ENCODE results near the gene COIL.

Gene COIL

DNA sequence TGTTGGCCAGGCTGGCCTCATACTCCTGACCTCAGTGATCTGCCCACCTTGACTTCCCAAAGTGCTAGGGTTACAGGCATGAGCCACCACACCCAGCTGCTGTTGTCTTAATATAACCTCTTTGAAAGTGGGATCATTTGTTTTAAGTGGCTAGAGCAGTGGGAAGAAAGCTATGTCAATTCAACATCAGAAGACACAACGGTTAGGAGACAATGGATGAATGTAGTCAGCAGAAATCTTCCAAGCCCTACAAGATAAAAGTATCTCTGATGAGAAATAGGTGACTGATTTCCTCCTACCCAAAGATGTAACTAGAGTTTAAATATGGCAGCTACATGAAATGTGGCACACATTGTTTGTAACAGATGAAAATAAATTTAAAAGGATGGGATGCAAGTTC, 27.0 kb downstream of the COIL start:
- Histone ChIP-seq H3K9ac (ENCODE audit: low read length) (no peak overlapping the region), H3K36me3 (ENCODE audit: insufficient read depth, low read length) (peaks cover 24% of the 10 kb centered on the region)

DNA sequence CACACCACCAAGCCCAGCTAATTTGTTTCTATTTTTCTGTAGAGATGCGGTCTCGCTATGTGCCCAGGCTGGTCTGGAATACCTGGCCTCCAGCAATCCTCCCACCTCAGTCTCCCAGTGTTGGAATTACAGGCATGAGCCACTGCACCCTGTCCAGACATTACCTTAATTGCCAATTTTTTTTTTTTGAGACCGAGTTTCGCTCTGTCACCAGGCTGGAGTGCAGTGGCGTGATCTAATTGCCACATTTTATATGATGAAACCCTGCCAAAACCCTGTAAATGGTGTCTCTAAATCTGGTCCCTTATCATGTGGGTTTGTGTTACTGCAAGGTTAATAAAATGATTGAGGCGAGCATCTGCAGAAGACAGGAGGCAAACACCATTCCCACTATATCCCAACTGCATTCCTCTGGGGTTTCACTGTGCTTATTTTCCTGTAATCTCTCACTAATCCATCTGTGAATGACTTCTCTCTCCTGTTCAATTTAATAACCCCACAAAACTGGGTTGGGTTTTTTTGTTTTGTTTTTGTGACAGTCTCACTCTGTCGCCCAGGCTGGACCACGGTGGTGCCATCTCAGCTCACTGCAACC, 27.6 kb downstream of the COIL start:
- H3K9ac ChIP-seq (ENCODE audit: low read length), result no peak overlapping the region
- H3K4me1 ChIP-seq (ENCODE audit: insufficient read depth, low read length), result no peaks in the 10 kb centered on the region
- H3K36me3 ChIP-seq (ENCODE audit: insufficient read depth, low read length), result peaks cover 20% of the 10 kb centered on the region
- H3K9me3 ChIP-seq (ENCODE audit: low read length), result no peaks in the 10 kb centered on the region
- H3K4me3 ChIP-seq (ENCODE audit: low read depth in 1 of 2, low read length in 2 of 2), result no peak overlapping the region
- no peak overlapping the region for H3K27ac ChIP-seq (ENCODE audit: low read depth, low read length)
- H3K27me3 ChIP-seq (ENCODE audit: control insufficient read depth in 1 of 2, insufficient read depth in 2 of 2, low read length in 2 of 2), result no peaks in the 10 kb centered on the region

More for the DNA sequence above, 27.0 kb downstream of the COIL start:
- Histone ChIP-seq H3K4me3 (ENCODE audit: low read depth in 1 of 2, low read length in 2 of 2) (no peak overlapping the region), H3K4me1 (ENCODE audit: insufficient read depth, low read length) (no peaks in the 10 kb centered on the region), H3K27me3 (ENCODE audit: control insufficient read depth in 1 of 2, insufficient read depth in 2 of 2, low read length in 2 of 2) (no peaks in the 10 kb centered on the region), H3K27ac (ENCODE audit: low read depth, low read length) (no peak overlapping the region), H3K9me3 (ENCODE audit: low read length) (no peaks in the 10 kb centered on the region)

DNA sequence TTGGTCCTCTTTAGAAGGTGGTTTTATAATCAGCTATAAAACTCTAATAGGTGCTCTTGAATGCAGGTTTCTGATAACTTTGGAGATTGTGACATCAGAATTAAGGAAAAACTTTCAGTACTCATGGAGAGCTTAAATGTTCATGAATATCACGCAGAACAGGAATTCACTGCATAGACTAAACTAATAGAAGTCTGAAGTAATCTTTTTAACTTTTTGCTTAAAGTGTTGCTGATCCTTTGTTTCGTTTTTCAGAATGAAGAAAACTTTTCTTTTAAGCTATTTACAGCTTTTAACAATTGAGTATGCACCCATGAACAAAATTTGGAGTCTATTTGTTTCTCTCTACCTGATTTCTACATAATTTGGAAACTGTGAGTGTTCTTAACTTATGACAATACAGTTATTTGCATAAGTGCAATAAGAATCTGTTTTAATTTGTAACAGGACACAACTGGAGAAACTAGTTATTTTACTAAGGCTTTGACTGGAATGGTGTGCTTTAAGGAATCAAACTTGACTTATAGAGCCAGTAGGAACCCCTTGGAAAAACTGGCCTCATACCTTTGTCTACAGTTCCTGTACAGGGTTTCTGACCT, 30.0 kb downstream of the COIL start:
- H3K4me3 ChIP-seq (ENCODE audit: low read depth in 1 of 2, low read length in 2 of 2), result no peak overlapping the region
- H3K36me3 ChIP-seq (ENCODE audit: insufficient read depth, low read length), result peaks cover 6% of the 10 kb centered on the region
- H3K4me1 ChIP-seq (ENCODE audit: insufficient read depth, low read length), result no peaks in the 10 kb centered on the region
- no peak overlapping the region for H3K9ac ChIP-seq (ENCODE audit: low read length)
- H3K27ac ChIP-seq (ENCODE audit: low read depth, low read length), result no peak overlapping the region
- H3K27me3 ChIP-seq (ENCODE audit: control insufficient read depth in 1 of 2, insufficient read depth in 2 of 2, low read length in 2 of 2), result no peaks in the 10 kb centered on the region
- no peaks in the 10 kb centered on the region for H3K9me3 ChIP-seq (ENCODE audit: low read length)

DNA sequence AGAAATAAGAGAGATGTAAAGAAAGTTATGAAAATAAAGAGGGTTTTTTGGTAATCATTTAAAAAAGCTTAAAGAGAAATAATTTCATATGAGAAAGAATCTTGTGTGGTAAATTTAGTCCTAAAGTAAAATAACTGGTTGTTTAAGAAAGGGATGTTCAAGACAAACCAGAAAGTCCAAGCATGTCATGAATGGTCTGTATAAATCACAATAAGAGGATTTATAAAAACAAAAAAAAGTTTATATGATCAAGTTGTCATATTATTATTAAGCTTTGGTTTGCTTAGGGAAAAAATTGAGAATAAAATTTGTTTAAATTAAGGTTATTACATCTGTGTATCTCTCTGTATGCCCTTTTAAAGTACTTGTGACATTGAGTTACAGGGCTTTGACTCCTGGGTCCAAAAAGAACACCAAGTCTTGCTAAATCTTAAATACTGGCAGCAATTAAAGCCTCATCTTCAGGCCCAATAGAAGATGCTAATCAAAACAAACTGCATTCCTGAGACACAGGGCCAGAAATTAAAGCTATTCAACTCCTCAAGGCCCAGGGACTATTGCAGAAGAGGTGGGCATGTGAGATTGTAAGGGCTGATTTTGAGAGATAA, 31.4 kb downstream of the COIL start:
- no peaks in the 10 kb centered on the region for H3K27me3 ChIP-seq (ENCODE audit: control insufficient read depth in 1 of 2, insufficient read depth in 2 of 2, low read length in 2 of 2)
- no peak overlapping the region for H3K4me3 ChIP-seq (ENCODE audit: low read depth in 1 of 2, low read length in 2 of 2)
- no peaks in the 10 kb centered on the region for H3K9me3 ChIP-seq (ENCODE audit: low read length)
- H3K27ac ChIP-seq (ENCODE audit: low read depth, low read length), result no peak overlapping the region
- no peak overlapping the region for H3K9ac ChIP-seq (ENCODE audit: low read length)
- no peaks in the 10 kb centered on the region for H3K4me1 ChIP-seq (ENCODE audit: insufficient read depth, low read length)
- H3K36me3 ChIP-seq (ENCODE audit: insufficient read depth, low read length), result peaks cover 3% of the 10 kb centered on the region

DNA sequence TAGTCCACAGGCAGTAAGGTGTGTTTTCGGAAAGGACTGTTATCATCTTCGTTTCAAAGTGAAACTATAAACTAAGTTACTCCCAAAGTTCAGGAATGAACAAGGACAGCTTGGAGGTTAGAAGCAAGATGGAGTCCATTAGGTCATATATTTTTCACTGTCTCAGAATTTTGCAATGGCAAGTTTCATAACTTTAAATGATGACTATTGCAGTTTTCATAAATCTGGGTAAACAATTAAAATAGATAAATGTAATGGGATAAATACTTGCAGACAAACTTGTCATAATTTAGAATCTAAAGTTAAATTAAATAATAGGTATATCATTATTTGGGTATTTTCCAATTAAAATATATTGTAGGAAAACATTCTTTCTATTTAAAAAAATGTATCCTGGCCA, 32.3 kb downstream of the COIL start:
- Histone ChIP-seq H3K27ac (ENCODE audit: low read depth, low read length) (no peak overlapping the region), H3K9me3 (ENCODE audit: low read length) (no peaks in the 10 kb centered on the region), H3K36me3 (ENCODE audit: insufficient read depth, low read length) (no peaks in the 10 kb centered on the region), H3K9ac (ENCODE audit: low read length) (no peak overlapping the region), H3K27me3 (ENCODE audit: control insufficient read depth in 1 of 2, insufficient read depth in 2 of 2, low read length in 2 of 2) (no peaks in the 10 kb centered on the region), H3K4me3 (ENCODE audit: low read depth in 1 of 2, low read length in 2 of 2) (no peak overlapping the region), H3K4me1 (ENCODE audit: insufficient read depth, low read length) (no peaks in the 10 kb centered on the region)

DNA sequence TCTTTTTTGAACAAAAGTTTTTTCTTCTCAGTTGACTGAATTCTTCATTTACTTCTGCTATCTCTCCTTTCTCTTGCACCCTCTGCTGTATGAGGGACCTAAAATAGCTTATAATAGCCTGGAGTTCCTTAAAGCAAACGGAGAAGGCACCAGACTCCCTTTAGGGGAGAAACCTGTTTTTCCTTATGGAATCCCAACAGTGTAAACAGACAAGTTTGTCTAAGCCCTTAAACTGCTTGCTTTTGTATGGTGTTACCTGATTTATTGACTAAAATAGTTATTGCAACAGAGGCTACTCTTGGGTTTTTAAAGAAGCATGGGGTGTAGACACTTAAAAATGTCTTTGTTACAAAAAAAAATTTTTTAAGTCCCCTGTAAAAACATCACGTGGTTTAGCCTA, 34.1 kb downstream of the COIL start:
- no peak overlapping the region for H3K4me3 ChIP-seq (ENCODE audit: low read depth in 1 of 2, low read length in 2 of 2)
- H3K36me3 ChIP-seq (ENCODE audit: insufficient read depth, low read length), result no peaks in the 10 kb centered on the region
- H3K4me1 ChIP-seq (ENCODE audit: insufficient read depth, low read length), result no peaks in the 10 kb centered on the region
- H3K27ac ChIP-seq (ENCODE audit: low read depth, low read length), result no peak overlapping the region
- H3K27me3 ChIP-seq (ENCODE audit: control insufficient read depth in 1 of 2, insufficient read depth in 2 of 2, low read length in 2 of 2), result no peaks in the 10 kb centered on the region
- H3K9me3 ChIP-seq (ENCODE audit: low read length), result no peaks in the 10 kb centered on the region
- H3K9ac ChIP-seq (ENCODE audit: low read length), result no peak overlapping the region

DNA sequence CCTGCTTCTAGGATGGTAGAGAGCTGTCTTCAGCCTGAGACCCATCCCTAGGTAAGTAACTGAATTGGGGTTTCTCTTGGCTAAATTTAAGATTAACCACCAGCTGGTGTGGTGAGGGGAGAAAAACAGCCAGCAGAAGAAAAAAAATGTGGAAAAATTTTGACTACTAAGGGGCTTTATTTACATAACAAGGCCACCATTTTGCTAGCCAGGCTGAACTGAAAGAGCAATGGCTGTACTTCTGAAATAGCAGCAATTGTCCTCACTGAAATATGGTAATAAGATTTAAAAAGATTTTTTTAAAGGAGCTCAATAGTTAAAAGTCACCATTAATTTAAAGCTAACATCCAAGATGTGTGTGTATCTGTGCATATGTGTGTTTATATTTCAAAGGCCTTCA, 34.6 kb downstream of the COIL start:
- Histone ChIP-seq H3K36me3 (ENCODE audit: insufficient read depth, low read length) (no peaks in the 10 kb centered on the region), H3K27ac (ENCODE audit: low read depth, low read length) (no peak overlapping the region), H3K4me1 (ENCODE audit: insufficient read depth, low read length) (no peaks in the 10 kb centered on the region), H3K27me3 (ENCODE audit: control insufficient read depth in 1 of 2, insufficient read depth in 2 of 2, low read length in 2 of 2) (no peaks in the 10 kb centered on the region), H3K9me3 (ENCODE audit: low read length) (no peaks in the 10 kb centered on the region), H3K4me3 (ENCODE audit: low read depth in 1 of 2, low read length in 2 of 2) (no peak overlapping the region), H3K9ac (ENCODE audit: low read length) (no peak overlapping the region)

DNA sequence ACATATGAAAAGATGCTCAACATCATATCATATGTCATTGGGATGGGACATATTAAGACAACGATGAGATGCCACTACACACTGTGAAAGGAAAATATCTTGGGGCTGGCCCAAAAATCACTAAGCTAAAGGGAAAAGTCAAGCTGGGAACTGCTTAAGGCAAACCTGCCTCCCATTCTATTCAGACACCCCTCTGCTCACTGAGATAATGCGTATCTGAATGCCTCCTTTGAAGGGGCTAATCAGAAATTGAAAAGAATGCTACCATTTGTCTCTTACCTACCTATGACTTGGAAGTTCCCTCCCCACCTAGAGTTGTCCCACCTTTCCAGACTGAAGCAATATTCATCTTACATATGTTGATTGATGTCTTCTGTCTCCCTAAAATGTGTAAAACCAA, 35.8 kb downstream of the COIL start:
- no peak overlapping the region for H3K9ac ChIP-seq (ENCODE audit: low read length)
- H3K9me3 ChIP-seq (ENCODE audit: low read length), result no peaks in the 10 kb centered on the region
- H3K4me1 ChIP-seq (ENCODE audit: insufficient read depth, low read length), result no peaks in the 10 kb centered on the region
- H3K27ac ChIP-seq (ENCODE audit: low read depth, low read length), result no peak overlapping the region
- no peaks in the 10 kb centered on the region for H3K36me3 ChIP-seq (ENCODE audit: insufficient read depth, low read length)
- no peak overlapping the region for H3K4me3 ChIP-seq (ENCODE audit: low read depth in 1 of 2, low read length in 2 of 2)
- no peaks in the 10 kb centered on the region for H3K27me3 ChIP-seq (ENCODE audit: control insufficient read depth in 1 of 2, insufficient read depth in 2 of 2, low read length in 2 of 2)

DNA sequence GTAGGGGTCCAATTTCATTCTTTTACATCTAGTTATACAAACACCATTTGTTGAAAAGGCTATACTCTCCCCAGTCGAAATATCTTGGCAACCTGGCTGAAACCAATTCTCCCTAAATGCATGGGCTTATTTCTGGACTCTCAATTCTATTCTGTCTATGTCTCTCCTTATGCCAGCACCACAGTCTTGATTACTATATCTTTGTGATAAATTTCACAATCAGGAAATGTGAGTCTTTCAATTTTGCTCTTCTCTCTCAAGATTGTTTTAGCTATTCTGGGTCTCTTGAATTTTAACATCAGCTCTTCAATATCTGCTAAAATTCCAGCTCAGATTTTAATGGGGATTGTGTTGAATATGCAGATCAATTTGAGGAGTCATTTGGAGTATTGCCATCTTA, 41.1 kb downstream of the COIL start:
- no peak overlapping the region for H3K4me3 ChIP-seq (ENCODE audit: low read depth in 1 of 2, low read length in 2 of 2)
- no peaks in the 10 kb centered on the region for H3K9me3 ChIP-seq (ENCODE audit: low read length)
- peaks cover 12% of the 10 kb centered on the region for H3K4me1 ChIP-seq (ENCODE audit: insufficient read depth, low read length)
- no peak overlapping the region for H3K27ac ChIP-seq (ENCODE audit: low read depth, low read length)
- H3K27me3 ChIP-seq (ENCODE audit: control insufficient read depth in 1 of 2, insufficient read depth in 2 of 2, low read length in 2 of 2), result no peaks in the 10 kb centered on the region
- no peaks in the 10 kb centered on the region for H3K36me3 ChIP-seq (ENCODE audit: insufficient read depth, low read length)
- H3K9ac ChIP-seq (ENCODE audit: low read length), result no peak overlapping the region

DNA sequence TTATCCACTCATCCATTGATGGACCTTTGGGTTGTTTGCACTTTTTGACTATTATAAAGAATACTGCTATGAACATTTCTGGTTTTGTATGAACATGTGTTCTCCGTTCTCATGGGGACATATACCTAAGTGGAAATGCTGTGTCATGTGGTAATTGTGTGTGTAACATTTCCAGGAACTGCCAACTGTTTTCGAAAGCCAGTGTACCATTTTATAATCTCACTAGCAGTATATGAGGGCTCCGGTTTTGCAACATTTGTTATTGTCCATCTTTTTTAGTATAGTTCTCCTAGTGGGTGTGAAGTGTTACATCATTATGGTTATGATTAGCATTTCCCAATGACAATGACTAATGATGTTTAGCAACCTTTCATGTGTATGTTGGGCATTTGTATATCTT, 41.9 kb downstream of the COIL start:
- Histone ChIP-seq H3K9ac (ENCODE audit: low read length) (no peak overlapping the region), H3K36me3 (ENCODE audit: insufficient read depth, low read length) (no peaks in the 10 kb centered on the region), H3K27ac (ENCODE audit: low read depth, low read length) (no peak overlapping the region), H3K4me1 (ENCODE audit: insufficient read depth, low read length) (peaks cover 12% of the 10 kb centered on the region), H3K27me3 (ENCODE audit: control insufficient read depth in 1 of 2, insufficient read depth in 2 of 2, low read length in 2 of 2) (no peaks in the 10 kb centered on the region), H3K4me3 (ENCODE audit: low read depth in 1 of 2, low read length in 2 of 2) (no peak overlapping the region), H3K9me3 (ENCODE audit: low read length) (no peaks in the 10 kb centered on the region)

DNA sequence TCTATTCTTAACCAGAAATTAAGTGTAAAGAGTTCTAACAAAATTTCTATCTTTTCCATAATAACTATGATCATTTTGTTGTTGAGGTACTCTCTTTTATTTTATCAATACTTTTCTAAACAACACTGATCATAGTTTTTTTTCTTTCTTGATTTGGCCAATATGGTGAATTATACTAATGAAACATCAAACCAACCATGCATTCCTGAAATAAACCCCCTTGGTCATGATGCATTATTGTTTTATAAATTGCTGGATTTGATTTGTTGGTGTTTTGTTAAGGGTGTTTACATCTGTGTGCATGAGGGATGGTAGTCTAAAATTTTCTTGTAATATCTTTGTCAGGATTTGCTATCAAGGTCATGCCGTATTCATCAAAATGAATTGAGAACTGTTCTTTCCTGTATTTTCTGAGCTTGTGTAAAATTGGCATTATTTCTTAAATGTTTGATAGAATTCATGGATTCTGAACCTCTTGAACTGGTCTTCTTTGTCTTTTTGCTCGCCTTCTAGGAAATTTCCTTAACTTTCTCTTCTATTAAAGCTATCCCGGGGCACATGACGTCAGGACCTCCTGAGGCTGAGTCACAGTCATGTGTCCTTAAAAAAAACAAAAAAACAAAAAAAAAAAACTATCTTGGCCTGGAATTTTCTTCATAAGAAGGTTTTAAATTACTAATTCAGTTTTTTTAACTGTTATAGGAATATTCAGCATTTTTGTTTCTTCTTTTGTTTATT, 43.1 kb downstream of the COIL start:
- H3K36me3 ChIP-seq (ENCODE audit: insufficient read depth, low read length), result no peaks in the 10 kb centered on the region
- H3K4me1 ChIP-seq (ENCODE audit: insufficient read depth, low read length), result peaks cover 16% of the 10 kb centered on the region
- H3K27ac ChIP-seq (ENCODE audit: low read depth, low read length), result no peak overlapping the region
- no peak overlapping the region for H3K9ac ChIP-seq (ENCODE audit: low read length)
- no peaks in the 10 kb centered on the region for H3K27me3 ChIP-seq (ENCODE audit: control insufficient read depth in 1 of 2, insufficient read depth in 2 of 2, low read length in 2 of 2)
- H3K4me3 ChIP-seq (ENCODE audit: low read depth in 1 of 2, low read length in 2 of 2), result no peak overlapping the region
- H3K9me3 ChIP-seq (ENCODE audit: low read length), result no peaks in the 10 kb centered on the region

Data from muscle layer of colon (tissue), 2 donors.